SK-N-MC (cell line): Measurements from ENCODE around the gene HNRNPA1L2.

Experiments
- EZH2 ChIP-seq: fragments of 200-600 bp; sonication (generic); IDR thresholded peaks from one replicate; pipeline ENCODE4 v1.6.1; 2017; ENCODE audit warnings: antibody characterized with exemption
- FOXP2 ChIP-seq: optimal IDR thresholded peaks from 2 replicates; pipeline ENCODE3; 2011; ENCODE audit warnings: mild to moderate bottlenecking, moderate library complexity; ENCODE audit not compliant: insufficient read depth; ENCODE audit errors: extremely low read length, control extremely low read depth
- POLR2AphosphoS5 ChIP-seq: IDR thresholded peaks from 2 replicates; pipeline ENCODE4 v1.6.1; 2012; ENCODE audit warnings: mild to moderate bottlenecking, low read depth, low read length, borderline replicate concordance

DNA sequence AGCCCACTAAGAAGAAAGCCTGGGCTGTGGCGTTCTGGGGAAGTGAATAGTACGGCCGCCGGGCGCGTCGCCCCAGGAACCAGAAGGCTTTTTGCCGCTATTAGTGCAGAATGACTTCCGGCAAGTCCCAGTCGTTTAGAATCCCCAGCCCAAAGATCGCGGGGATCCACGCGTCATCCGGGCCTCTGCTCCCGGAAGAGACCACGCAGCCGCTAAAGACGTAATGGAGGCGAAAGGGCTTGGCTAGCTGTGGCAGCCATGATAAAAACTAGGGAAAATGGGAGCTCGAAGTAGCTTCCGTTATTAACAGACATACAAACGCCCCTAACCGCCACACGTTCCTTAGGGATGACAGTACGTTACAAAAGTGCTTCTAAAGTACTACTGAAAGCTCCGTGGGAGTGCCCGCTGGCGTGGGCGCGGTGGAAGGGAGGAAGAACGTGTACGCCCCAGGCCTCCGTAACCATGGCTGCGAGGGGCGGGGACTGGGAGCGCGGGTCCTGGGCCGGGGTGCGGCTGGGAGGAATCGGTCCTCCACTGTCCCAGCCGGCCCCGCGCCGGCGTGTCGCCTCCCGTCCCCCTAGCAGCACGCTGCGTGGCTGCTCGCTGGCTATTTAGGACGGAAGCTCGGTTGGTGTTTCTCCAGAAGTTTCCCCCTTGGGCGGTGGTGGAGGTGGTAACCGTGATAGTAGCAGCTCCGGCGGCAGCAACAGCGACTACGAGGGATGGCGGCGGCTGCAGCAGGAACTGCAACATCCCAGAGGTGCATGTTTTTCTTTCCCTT is 10.2 kb downstream of the HNRNPA1L2 start, which contains the start of gene SUGT1:
- peak; percentile 90 for TF ChIP-seq POLR2AphosphoS5
- TF ChIP-seq EZH2, result no peak
- TF ChIP-seq FOXP2, result no peak
